GM12801 (cell line): ENCODE measurements around the gene NOTCH3.

Experiments used
- TF ChIP-seq, protein P1 (sequence below): IDR thresholded peaks from one replicate; pipeline ENCODE4 v1.5.1; 2011; ENCODE audit warnings: control low read depth; ENCODE audit not compliant: insufficient read length; ENCODE audit errors: extremely low read depth

The NOTCH3 gene

DNA sequence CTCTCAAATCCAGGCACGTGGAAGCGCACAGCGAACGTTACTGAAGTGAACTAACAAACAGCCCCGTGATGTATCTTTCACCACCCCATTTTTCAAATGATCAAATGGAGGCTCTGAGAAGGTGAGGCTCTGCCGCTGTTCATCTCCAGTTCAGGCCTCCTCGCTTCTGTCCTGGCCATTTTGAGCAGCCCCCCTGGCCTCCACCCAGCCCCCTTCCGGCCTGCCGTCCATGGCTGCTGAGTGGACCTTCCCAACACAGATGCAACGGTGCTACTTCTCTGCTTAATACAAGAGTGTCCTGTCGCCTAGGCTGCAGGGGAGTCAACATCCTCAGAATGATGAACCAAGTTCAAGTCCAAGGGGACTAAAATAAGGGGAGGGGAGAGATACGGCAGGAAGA is 83.9 kb downstream of the NOTCH3 start:
- TF ChIP-seq, protein P1, sequence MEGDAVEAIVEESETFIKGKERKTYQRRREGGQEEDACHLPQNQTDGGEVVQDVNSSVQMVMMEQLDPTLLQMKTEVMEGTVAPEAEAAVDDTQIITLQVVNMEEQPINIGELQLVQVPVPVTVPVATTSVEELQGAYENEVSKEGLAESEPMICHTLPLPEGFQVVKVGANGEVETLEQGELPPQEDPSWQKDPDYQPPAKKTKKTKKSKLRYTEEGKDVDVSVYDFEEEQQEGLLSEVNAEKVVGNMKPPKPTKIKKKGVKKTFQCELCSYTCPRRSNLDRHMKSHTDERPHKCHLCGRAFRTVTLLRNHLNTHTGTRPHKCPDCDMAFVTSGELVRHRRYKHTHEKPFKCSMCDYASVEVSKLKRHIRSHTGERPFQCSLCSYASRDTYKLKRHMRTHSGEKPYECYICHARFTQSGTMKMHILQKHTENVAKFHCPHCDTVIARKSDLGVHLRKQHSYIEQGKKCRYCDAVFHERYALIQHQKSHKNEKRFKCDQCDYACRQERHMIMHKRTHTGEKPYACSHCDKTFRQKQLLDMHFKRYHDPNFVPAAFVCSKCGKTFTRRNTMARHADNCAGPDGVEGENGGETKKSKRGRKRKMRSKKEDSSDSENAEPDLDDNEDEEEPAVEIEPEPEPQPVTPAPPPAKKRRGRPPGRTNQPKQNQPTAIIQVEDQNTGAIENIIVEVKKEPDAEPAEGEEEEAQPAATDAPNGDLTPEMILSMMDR = no peak

DNA sequence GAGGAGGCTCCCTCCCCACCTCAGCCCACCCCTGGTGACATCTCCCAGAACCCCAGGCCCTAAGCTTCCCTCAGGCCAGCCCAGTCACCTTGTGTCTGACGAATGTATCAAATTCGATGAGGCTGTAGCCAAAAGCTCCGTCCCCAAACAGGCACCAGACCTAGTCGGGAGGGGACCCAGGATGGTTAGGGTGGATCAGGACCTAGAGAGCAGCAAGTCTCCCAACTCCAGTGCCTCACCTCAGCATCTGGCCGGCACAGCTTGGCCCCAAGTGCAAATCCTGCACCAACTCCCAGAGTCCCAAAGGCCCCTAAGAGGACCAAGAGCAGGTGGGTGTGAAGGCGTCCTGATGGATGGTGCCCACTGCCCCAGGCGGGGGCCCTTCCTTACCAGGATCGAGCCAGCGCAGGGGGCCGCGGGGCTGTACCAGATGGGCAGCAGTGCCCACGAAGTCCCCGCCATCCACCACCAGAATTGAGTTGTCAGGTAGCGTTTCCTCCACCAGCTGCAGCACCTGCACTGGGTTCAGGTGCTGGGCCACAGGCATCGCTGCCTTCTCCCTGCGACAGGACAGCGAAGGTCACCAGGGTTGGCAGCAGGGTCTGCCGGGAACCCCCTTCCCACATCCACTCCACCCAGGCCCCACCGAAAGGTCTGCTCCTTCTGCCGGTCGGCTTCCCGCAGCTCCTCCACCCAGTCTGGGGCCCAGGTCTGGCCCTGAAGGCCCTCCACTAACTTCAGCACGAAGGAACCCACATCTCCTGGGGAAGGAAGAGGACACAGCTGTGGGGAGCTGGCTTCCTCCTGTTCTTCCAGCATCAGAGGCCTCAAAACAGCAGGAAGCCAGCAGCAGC is 84.8 kb downstream of the NOTCH3 start:
- TF ChIP-seq, protein P1 = no peak

DNA sequence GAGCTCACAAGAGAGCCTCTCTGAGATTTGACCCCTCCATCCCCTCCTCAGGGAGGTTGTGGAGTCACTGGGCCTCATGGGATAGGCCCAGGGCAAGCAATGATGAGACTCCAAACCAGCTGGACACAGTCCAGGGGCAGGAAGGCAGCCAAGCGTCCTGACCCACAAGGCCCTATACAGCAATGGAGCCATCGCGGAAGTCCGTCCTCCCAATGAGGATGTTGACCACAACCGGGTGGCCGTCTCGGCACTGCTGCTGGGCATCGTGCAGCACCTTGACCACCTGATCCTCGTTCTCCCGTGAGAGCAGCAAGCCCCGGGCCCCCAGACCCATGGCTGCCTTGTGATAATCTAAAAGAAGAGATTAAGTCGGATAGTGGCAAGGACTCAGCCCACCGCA is 85.7 kb downstream of the NOTCH3 start:
- TF ChIP-seq, protein P1 = no peak

DNA sequence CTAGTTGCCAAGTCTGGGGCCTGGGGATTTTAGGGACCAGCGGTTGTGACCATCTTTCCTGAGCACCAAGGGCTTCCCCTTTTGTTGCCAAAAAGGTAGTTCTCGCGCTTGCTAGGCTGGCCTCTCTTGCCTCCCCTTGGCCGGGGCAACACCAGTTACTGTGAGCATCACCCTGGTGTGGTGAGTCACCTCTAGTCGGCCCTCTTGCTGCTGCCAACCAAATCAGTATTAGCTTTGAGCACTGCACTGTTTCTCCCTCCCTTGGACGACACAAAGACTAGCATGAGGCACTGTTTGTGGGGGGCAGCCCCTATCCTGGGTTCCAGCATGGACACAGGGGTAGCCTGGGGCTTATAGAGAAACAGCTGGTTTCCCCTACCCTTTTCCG is 86.6 kb downstream of the NOTCH3 start:
- TF ChIP-seq, protein P1 = no peak

DNA sequence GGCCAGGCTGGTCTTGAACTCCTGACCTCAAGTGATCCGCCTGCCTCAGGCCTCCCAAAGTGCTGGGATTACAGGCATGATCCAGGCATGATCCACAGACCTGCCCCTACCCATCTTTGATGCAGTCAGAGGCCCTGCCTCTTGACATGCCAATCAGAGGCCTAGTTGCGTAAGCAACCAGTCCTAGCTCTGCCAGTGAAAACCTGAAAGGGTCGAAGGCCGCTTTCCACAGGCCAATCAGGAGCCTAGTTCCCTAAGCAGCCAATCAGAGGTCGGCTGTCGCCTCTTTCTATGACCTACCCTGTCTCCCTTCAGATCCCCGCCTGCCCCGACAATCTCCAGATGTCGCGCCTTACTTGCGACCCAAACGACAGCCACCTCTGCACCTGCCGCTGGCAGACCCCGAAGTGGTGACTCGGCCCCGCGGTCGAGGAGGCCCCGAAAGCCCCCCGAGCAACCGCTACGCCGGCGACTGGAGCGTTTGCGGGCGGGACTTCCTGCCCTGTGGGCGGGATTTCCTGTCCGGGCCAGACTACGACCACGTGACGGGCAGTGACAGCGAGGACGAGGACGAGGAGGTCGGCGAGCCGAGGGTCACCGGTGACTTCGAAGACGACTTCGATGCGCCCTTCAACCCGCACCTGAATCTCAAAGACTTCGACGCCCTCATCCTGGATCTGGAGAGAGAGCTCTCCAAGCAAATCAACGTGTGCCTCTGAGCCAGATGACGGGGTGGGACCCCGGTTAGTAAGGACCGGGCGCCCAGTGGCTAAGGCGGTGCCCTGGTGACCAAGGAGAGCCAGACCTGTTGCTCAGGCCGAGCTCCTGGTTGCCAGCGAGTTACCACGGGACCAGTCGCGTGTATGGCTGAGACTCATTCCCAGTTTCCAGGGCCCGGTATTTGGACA is 87.3 kb downstream of the NOTCH3 start:
- TF ChIP-seq, protein P1 = no peak

DNA sequence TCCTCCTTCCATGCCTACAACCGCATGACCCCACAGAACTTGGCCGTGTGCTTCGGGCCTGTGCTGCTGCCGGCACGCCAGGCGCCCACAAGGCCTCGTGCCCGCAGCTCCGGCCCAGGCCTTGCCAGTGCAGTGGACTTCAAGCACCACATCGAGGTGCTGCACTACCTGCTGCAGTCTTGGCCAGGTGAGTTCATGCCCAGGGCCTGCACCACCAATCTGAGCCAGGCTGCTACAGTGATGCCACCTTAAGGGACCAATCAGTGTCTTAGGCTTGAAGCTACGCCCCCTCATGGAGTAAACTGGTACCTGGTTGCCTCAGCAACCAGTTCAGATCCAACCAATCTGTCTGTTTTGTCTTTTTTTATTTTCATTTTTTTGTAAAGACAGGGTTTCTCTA is 88.4 kb downstream of the NOTCH3 start:
- TF ChIP-seq, protein P1 = no peak

DNA sequence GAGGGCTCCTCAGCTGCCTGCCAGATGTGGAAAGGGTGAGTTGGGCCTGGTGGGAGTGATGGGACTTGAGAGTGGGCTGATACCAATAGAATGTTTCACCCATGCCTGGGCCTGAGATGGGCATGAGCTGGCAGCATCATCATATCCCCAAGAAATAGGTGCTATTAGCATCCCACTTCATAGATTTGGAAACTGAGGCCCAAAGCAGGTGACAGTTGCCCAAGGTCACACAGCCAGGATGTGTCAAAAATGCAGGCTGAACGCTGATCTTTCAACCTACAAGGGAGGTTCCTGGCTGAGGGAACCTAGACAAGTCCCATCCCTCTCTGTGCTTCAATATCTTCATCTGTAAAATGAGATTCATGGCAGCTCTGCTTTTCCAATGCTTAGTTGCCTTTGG is 89.0 kb downstream of the NOTCH3 start:
- TF ChIP-seq, protein P1 = no peak
